Suppressor macrophage treated with lipopolysaccharide for 4 hours (primary cell): ENCODE data around the gene CYP2C19.
"Not testable (repeated sequence)": the region's sequence is repeated elsewhere in the genome, so short reads cannot be mapped to it uniquely, and the experiment has no call there.

ENCODE experiments used
- DNase-seq: peaks from one replicate; pipeline ENCODE4 v3.0.0-alpha.2; 2020

The CYP2C19 gene

DNA sequence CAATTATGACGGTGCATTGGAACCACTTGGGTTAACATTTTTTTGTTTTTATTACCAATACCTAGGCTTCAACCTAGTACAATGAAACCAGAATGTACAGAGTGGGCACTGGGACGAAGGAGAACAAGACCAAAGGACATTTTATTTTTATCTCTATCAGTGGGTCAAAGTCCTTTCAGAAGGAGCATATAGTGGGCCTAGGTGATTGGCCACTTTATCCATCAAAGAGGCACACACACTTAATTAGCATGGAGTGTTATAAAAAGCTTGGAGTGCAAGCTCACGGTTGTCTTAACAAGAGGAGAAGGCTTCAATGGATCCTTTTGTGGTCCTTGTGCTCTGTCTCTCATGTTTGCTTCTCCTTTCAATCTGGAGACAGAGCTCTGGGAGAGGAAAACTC, at the start of gene CYP2C19:
Gene CYP2C19, plus strand, starts transcription at position 289 of the 400 bp plus-strand sequence. Its CDS starts 25 bp downstream, at position 314.
- DNase-seq: no peak

DNA sequence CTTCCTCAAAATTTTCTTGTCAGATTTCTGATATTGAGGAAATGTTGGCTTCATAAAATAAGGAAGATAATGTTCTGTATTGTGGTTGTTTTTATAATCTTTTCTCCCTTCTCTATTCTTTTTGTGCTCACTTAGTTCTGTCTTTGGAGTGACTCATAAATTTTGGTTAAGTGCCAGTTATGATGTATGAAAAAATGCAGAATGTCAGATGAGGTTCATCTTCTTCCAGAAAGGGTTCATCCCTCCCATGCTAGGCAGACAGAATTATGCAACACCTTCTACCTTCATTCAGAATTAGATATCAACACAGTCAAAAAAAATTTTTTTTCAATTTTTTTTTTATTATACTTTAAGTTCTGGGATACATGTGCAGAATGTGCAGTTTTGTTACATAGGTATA, 36.6 kb upstream of the CYP2C19 start:
- DNase-seq: no peak

DNA sequence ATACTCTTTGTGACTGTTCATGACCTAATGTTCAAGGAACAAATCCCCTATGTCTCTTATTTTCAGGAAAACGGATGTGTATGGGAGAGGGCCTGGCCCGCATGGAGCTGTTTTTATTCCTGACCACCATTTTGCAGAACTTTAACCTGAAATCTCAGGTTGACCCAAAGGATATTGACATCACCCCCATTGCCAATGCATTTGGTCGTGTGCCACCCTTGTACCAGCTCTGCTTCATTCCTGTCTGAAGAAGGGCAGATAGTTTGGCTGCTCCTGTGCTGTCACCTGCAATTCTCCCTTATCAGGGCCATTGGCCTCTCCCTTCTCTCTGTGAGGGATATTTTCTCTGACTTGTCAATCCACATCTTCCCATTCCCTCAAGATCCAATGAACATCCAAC, 27.3 kb upstream of the CYP2C19 start:
- no peak for DNase-seq

DNA sequence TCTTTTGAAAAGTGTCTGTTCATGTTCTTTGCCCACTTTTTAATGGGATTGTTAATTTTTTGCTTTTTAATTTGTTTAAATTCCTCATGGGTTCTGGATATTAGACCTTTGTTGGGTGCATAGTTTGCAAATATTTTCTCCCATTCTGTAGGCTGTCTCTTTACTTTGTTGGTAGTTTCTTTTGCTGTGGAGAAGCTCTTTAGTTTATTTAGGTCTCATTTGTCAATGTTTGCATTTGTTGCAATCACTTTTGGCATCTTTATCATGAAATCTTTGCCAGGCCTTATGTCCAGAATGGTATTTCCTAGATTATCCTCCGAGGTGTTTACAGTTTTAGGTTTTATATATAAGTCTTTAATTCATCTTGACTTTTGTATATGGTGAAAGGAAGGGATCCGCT, 23.9 kb upstream of the CYP2C19 start:
- DNase-seq: no peak

DNA sequence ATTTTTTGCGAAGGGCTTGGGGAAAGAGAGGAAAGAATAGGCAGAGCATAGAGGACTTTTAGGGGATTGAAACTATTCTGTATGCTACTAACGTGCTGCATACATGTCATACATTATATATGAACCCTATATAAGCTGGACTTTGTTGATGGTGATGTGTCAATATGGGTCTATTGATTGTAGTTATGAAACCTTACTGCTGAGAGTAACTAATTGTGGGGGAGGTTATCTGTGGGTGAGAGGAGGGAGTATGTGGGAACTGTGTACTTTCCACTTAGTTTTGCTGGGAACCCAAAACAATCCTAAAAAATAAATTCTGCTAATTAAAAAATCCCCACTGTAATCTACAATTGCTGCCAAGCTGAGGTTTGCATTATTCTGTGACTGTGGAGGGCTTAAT, 15.3 kb upstream of the CYP2C19 start:
- no peak for DNase-seq

DNA sequence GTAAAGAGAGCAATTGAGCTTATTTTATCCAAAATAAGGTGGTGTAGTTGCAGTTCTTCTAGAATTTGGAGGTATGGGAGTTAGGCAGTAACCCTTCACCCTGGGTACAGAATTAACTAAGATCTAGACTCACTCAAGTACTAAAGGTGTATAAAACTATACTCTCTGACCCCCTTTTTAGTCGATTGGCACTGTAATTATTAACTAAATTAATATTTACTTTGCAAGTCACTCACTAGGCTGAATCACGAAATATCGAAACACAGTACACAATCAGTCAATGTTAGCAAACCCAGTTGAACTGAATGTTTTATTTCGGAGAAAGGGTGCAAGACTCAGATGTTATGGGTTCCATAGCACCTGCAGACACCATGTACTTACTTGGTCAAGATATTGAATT, 14.6 kb upstream of the CYP2C19 start:
- DNase-seq: no peak

DNA sequence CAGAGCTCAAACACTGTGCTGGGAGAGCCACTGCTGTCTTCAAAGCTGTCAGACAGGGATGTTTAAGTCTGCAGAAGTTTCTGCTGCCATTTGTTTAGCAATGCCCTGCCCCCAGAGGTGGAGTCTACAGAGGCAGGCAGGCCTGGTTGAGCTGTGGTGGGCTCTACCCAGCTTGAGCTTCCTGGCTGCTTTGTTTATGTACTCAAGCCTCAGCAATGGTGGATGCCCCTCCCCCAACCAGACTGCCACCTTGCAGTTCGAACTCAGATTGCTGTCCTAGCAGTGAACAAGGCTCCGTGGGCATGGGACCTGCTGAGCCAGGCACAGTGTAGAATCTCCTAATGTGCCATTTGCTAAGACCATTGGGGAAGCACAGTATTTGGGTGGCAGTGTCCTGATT, 4.6 kb upstream of the CYP2C19 start:
- DNase-seq: no peak

DNA sequence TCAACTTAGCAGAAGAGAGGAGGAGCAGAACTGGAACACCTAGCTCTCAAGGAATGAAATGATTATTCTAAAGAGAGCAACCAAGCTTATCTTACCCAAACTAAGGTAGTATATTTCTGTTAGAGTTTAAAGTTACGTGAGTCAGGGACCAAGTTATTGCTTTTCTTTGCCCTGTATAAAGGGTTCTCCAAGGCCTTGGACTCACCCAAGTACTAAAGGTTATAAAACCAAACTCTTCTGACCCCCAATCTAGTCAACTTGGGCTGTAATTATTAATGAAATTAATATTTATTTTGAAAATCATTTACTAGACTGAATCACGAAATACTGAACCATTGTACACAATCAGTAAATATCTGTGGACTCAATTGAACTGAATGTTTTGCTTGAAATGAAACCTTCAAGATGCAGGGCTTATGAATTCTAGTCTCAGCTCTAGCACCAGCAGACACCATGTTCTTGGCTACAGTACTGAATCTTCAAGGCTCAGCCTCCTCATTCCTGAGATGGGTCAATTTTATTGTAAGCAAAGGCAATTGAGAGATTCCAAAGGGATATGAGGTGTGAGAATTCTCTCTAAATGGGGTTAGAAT, 1.8 kb upstream of the CYP2C19 start:
- DNase-seq: no peak

DNA sequence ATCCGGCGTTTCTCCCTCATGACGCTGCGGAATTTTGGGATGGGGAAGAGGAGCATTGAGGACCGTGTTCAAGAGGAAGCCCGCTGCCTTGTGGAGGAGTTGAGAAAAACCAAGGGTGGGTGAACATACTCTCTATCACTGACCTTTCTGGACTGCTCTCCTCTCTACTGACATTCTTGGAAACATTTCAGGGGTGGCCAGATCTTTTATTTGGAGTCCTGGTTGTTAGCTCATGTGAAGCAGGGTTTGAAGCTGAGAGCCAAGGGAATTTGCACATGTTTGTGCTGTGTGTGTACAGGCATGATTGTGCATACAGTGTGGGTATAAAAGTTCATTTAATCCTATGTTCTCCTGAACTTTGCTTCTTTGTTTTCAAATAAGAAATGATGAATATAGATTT, 12.9 kb downstream of the CYP2C19 start:
- not testable (repeated sequence) for DNase-seq

DNA sequence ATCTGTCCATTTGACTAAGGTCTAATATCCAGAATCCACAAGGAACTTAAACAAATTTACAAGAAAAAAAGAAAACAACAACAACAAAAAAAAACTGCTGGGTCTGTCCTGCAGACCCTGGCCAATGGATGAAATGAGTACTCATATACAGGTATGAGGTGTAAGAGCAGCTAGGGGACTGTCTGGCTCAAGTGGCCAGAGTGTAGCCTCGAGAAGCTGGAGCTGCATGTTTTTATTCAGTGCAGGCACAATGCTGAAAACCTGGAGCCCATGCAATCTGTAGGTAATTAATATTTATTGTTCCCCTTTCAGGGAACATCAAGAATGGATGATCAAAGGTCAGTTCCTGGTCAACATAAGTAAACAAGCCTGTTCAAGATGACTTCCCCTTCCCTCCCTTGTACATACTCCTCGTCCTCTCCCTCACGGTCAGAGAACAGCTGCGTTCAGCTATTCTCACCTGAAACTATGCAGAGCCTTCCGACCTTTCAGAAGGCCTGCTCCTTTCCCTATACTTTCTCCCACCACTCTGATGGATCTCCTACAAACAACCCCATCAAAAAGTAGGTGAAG, 15.5 kb downstream of the CYP2C19 start:
- DNase-seq: no peak

DNA sequence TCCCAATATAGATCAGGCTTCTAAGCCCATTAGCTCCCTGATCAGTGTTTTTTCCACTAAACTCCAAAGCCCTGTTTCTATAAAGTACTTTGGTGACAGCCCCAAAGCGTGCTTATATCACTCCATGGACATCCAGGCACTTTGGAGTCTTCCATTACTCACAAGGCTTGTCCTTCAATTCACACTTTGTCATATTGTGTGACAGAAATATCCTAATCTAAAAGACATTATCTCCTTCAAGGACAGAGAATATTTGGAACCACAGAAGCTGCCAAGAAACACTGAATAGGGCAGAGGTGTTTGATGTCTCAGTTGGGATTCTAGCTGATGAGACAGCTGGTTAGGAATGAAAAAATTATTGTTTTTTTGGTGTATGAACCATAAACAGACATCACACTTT, 18.4 kb downstream of the CYP2C19 start:
- DNase-seq: no peak

DNA sequence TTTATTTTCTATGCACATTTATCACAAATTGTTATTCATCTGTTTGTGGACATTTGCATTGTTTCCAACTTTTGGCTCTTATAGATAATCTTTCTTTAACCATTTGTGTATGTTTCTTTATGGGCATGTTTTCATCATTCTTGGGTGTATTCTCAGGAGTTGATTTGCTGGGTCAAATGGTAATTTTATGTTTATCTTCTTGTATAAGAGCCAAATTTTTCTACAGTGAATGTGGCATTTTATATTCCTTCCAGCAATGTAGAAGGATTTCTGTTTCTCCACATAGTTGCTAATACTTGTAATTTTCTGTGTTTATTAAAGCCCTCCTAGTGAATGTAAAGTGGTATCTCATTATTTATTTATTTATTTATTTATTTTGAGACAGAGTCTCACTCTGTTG, 21.8 kb downstream of the CYP2C19 start:
- no peak for DNase-seq

DNA sequence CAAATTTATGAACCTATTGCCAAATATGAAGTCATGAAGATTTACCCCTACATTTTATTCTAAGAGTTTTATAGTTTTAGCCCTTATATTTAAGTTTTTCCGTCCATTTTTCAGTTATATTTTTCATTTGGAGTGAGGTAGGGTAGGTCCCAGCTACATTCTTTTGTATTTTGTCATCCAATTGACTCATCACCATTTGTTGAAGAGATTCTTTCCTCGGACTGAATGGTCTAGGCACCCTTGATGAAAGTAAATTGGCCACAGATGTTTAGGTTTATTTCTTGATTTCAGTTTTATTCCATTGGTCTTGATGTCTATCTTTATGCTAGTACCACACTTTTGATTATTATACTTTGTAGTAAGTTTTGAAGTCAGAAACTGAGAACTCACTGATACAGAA, 22.7 kb downstream of the CYP2C19 start:
- no peak for DNase-seq

DNA sequence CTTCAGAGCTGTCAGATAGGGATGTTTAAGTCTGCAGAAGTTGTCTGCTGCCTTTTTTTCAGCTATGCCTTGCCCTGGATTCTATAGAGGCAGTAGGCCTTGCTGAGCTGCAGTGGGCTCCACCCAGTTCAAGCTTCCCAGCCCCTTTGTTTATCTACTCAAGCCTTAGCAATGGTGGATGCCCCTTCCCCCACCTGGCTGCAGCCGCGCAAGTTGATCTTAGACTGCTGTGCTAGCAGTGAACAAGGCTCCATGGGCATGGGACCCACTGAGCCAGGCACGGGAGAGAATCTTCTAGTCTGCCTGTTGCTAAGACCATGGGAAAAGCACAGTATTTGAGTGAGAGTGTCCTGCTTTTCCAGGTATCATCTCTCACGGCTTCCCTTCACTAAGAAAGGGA, 38.1 kb downstream of the CYP2C19 start:
- DNase-seq: not testable (repeated sequence)

DNA sequence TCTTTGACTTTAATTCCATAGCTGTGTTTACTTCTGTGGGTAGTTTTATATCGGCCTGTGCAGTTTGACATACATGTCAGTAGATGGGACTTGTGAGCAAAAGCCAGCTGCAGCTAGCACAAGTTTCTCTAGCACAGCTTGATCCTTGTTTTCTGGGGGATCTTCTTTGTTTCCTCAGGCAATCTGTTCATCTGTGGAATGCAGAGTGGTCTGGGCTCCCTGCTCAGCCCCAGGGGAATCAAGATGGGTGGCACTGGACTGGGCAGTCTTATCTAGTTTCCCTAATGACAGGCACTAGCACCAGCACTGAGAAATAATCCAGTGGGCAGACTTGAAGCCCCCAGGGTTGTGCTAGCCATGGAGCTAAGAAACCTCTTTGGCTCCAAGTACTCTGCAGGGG, 40.8 kb downstream of the CYP2C19 start:
- DNase-seq: no peak

DNA sequence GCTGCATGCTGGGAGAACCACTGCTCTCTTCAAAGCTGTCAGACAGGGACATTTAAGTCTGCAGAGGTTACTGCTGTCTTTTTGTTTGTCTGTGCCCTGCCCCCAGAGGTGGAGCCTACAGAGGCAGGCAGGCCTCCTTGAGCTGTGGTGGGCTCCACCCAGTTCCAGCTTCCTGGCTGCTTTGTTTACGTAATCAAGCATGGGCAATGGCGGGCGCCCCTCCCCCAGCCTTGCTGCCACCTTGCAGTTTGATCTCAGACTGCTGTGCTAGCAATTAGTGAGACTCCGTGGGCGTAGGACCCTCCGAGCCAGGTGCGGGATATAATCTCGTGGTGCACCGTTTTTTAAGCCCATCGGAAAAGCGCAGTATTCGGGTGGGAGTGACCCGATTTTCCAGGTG, 67.5 kb downstream of the CYP2C19 start:
- DNase-seq: not testable (repeated sequence)

DNA sequence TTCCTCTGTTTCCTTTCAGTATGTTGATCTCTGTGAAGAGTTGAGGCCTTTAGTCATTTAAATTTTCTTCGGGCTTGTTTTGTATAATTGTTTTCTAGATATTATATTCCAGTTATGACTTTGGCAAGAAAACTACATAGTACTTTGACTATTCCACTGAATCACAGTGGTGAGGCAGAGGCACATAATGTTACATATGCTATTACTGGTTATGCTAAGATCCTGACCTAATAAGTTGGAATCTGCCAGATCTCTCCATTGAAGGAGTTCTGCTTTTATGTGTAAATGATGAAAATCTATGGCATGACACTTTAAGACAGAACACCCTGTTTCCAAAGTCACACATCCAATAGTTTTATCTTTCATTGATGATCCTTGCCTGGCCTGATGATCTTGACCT, 83.7 kb downstream of the CYP2C19 start:
- DNase-seq: no peak

DNA sequence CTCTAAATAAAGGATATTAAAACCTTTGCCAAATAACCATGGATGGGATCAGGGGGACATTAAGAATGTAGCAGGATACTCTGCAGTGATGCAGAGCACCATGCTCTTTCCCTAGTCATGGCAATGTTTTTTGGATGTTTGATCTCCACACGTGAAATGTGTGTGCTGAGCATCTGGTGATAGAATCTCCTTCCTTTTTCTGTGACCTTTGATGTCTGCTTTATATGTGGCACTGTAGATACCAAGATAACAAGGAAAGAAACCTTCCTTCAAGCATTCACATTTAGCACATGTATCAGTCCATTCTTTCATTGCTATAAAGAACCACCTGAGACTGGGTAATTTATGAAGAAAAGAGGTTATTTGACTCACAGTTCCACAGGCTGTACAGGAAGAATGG, 88.3 kb downstream of the CYP2C19 start:
- DNase-seq: no peak

DNA sequence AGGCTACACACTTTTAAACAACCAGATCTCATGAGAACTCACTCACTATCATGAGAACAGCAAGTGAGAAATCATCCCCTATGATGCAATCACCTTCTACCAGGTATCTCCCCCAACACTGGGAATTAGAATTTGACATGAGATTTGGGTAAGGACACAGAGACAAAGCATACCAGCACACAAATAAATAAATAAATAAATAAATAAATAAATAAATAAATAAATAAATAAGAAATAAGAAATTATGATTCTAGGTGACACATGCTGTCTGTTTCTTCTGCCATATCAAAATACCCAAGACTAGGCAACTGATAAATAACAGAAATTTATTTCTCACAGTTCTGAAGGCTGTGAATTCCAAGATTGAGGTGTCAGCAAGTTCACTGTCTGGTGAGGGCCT, 88.8 kb downstream of the CYP2C19 start:
- DNase-seq: no peak

DNA sequence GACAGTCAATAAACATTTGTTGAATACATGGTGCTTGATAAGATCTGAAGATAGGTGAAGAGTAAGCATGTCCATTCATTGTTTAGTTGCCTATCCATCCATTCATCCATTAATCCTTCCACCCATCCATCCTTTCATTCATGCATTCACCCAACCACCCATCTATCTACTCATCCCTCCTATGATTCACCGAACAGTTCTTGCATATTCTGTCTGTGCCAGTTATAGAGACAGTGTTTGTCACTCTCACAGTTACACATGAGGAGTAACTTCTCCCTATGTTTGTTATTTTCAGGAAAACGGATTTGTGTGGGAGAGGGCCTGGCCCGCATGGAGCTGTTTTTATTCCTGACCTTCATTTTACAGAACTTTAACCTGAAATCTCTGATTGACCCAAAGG, 90.0 kb downstream of the CYP2C19 start:
- no peak for DNase-seq

DNA sequence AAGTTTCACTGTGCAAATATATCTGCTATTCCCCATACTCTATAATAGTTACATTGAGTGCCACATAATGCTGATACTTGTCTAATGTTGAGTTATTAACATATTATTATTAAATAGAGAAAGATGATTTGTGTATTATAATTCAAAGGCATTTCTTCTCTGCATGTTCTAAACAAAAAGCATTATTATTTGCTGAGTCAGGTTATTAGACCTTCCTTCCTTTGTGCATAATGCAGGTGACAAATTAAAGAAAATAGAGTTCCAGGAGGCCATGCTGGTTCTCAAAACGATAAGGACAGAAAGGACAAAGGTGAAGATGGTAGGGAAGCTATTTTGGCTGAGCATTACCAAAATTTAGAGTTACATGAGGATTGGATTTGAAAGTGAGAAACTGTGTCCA, 90.6 kb downstream of the CYP2C19 start:
- DNase-seq: no peak

DNA sequence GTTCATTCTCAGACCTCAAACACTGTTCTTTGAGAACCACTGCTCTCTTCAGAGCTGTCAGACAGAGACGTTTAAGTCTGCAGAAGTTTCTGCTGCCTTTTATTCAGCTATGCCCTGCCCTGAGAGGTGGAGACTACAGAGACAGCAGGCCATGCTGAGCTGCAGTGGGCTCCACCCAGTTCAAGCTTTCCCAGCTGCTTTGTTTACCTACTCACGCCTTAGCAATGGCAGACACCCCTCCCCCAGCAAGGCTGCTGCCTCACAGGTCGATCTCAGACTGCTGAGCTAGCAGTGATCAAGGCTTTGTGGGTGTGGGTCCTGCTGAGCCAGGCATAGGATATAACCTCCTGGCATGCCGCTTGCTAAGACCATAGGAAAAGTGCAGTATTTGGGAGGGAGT, 95.5 kb downstream of the CYP2C19 start:
- DNase-seq: no peak

DNA sequence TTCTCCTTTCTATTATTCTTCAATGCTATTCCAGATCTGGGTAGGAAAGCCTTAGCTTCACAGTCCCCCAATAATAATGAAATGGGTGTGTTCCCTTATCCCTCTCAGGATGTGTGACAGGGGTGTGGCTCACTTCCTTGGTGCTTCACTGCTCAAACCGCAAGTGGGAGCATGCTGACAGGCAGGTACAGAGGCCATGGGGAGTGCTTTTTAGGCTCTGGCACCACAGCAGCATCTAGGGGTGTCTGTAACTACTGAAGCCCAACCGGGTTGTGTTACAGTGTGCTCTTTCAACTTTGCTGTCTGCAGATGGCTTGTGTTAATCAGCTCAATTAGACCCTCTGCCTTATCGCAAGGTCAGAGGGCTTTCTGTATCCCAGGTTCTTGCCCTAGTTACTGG, 96.6 kb downstream of the CYP2C19 start:
- no peak for DNase-seq

DNA sequence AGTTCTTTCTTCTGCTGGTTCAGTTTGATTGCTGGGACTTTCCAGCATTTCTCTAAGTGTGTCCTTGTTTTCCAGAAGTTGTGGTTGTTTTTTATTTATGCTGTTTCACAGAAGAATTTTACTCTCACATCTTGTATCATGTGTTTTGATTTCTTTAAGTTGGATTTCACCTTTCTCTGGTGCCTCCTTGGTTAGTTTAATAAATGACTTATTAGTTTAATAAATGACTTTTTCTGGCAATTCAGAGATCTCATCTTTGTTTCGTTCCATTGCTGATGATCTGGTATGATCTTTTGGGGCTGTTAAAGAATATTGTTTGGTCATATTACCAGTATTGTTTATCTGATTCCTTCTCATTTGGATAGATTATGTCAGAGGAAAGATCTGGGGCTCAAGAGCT, 116.2 kb downstream of the CYP2C19 start:
- no peak for DNase-seq

DNA sequence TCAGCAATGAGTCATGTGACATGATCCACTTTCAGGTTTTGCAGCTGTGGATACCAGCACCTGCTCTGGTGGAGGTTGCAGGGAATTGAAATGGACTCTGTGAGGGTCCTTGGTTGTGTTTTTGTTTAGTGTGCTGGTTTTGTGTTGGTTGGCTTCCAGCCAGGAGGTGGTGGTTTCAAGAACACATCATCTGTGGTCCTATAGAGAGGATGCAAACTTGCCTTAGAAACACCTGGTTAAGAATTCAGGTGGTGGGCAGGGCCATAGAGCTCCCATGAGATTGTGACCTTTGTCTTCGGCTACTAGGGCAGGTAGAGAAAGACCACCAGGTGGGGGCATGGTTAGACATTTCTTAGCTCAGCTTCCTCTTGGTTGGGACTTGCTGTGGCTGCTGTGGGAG, 116.7 kb downstream of the CYP2C19 start:
- DNase-seq: no peak

DNA sequence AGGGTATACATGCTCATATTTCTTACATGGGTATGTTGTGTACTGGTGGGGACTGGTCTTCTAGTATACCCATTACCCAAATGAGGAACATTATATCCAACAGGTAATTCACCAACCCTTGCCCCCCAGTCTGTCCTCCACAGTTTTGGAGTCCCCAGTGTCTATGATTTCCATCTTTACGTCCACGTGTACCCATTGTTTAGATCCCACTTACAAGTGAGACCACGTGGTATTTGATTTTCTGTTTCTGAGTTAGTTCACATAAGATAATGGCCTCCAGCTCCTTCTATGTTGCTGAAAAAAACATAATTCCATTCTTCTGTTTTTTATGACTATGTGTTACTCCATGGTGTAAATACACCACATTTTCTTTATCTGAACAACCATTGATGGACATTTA, 126.6 kb downstream of the CYP2C19 start:
- DNase-seq: no peak
